NCI-H2196 (cell line): ENCODE data around the gene LIMS2.

Experiments
- DNase-seq: peaks from one replicate; lab custom pipeline; 2025; ENCODE audit not compliant: unreplicated experiment; lab: John Stamatoyannopoulos, UW

LIMS2 gene

GRCh38 chr2:127624756-127625571 is 50.4 kb downstream of the LIMS2 start:
- no peak for DNase-seq

GRCh38 chr2:127624320-127624755 is 51.0 kb downstream of the LIMS2 start:
- DNase-seq, result no peak

- DNase-seq, result peak; percentile 8
Measured at GRCh38 chr2:127623388-127624319, 51.7 kb downstream of the LIMS2 start.

GRCh38 chr2:127622561-127623387 is 52.6 kb downstream of the LIMS2 start:
- no peak for DNase-seq

- DNase-seq, result no peak
Measured at GRCh38 chr2:127621981-127622431, 53.3 kb downstream of the LIMS2 start.

GRCh38 chr2:127620866-127621265 is 54.5 kb downstream of the LIMS2 start:
- DNase-seq, result no peak

GRCh38 chr2:127619877-127620705 is 55.2 kb downstream of the LIMS2 start:
- DNase-seq, result no peak

- no peak for DNase-seq
Measured at GRCh38 chr2:127619203-127619590, 56.1 kb downstream of the LIMS2 start.

GRCh38 chr2:127618551-127619202 is 56.7 kb downstream of the LIMS2 start:
- no peak for DNase-seq

GRCh38 chr2:127615511-127616166 is 59.7 kb downstream of the LIMS2 start:
- DNase-seq, result no peak

- no peak for DNase-seq
Measured at GRCh38 chr2:127614731-127615130, 60.6 kb downstream of the LIMS2 start.

- no peak for DNase-seq
Measured at GRCh38 chr2:127614246-127614645, 61.1 kb downstream of the LIMS2 start.

- no peak for DNase-seq
Measured at GRCh38 chr2:127612111-127612822, 63.1 kb downstream of the LIMS2 start.

GRCh38 chr2:127611076-127611925 is 64.0 kb downstream of the LIMS2 start:
- DNase-seq, result no peak

- no peak for DNase-seq
Measured at GRCh38 chr2:127610561-127610960, 64.8 kb downstream of the LIMS2 start.

GRCh38 chr2:127609818-127610217 is 65.5 kb downstream of the LIMS2 start:
- no peak for DNase-seq

GRCh38 chr2:127609031-127609751 is 66.1 kb downstream of the LIMS2 start:
- DNase-seq, result no peak
